ENCODE data around the gene IYD. TPM values are rescaled to one million over a fixed set of nuclear protein-coding genes. Genes with fewer than 3 reads are reported as not detected.
"Not testable (repeated sequence)": the region's sequence is repeated elsewhere in the genome, so short reads cannot be mapped to it uniquely, and the experiment has no call there.

IYD gene
- total RNA-seq, 1 experiment from 2014 or later, result not detected

GRCh38 chr6:150418827-150419594 is 50.2 kb downstream of the IYD start:
- in situ Hi-C loops (cut with HindIII; ENCODE audit: low sequenced_read_pairs), result no loop called here

GRCh38 chr6:150420428-150420827 is 51.6 kb downstream of the IYD start:
- in situ Hi-C loops (cut with HindIII; ENCODE audit: low sequenced_read_pairs), result no loop called here
- no peak for DNase-seq (ENCODE audit: low spot score)

More at GRCh38 chr6:150418827-150419594, 50.2 kb downstream of the IYD start:
- peak; percentile 2 for DNase-seq (ENCODE audit: low spot score)

GRCh38 chr6:150420926-150421325 is 52.1 kb downstream of the IYD start:
- in situ Hi-C loops (cut with HindIII; ENCODE audit: low sequenced_read_pairs), result no loop called here
- no peak for DNase-seq (ENCODE audit: low spot score)

- in situ Hi-C loops (cut with HindIII; ENCODE audit: low sequenced_read_pairs), result no loop called here
- no peak for DNase-seq (ENCODE audit: low spot score)
These were observed 56.7 kb downstream of the IYD start for GRCh38 chr6:150425508-150425907.

- DNase-seq (ENCODE audit: low spot score), result no peak
- in situ Hi-C loops (cut with HindIII; ENCODE audit: low sequenced_read_pairs), result no loop called here
These were observed 57.4 kb downstream of the IYD start for GRCh38 chr6:150426198-150426597.

- in situ Hi-C loops (cut with HindIII; ENCODE audit: low sequenced_read_pairs), result no loop called here
- DNase-seq (ENCODE audit: low spot score), result no peak
These were observed 58.3 kb downstream of the IYD start for GRCh38 chr6:150427037-150427602.

- no peak for DNase-seq (ENCODE audit: low spot score)
- in situ Hi-C loops (cut with HindIII; ENCODE audit: low sequenced_read_pairs), result no loop called here
These were observed 59.0 kb downstream of the IYD start for GRCh38 chr6:150427843-150428242.

GRCh38 chr6:150430815-150431214 is 62.0 kb downstream of the IYD start:
- in situ Hi-C loops (cut with HindIII; ENCODE audit: low sequenced_read_pairs), result no loop called here
- no peak for DNase-seq (ENCODE audit: low spot score)

- no peak for DNase-seq (ENCODE audit: low spot score)
- in situ Hi-C loops (cut with HindIII; ENCODE audit: low sequenced_read_pairs), result no loop called here
These were observed 66.5 kb downstream of the IYD start for GRCh38 chr6:150435360-150435759.

- no peak for DNase-seq (ENCODE audit: low spot score)
- in situ Hi-C loops (cut with HindIII; ENCODE audit: low sequenced_read_pairs), result no loop called here
These were observed 67.0 kb downstream of the IYD start for GRCh38 chr6:150435832-150436231.

- no peak for DNase-seq (ENCODE audit: low spot score)
- in situ Hi-C loops (cut with HindIII; ENCODE audit: low sequenced_read_pairs), result no loop called here
These were observed 70.6 kb downstream of the IYD start for GRCh38 chr6:150439373-150439772.

- no peak for DNase-seq (ENCODE audit: low spot score)
- in situ Hi-C loops (cut with HindIII; ENCODE audit: low sequenced_read_pairs), result no loop called here
These were observed 74.8 kb downstream of the IYD start for GRCh38 chr6:150443621-150444020.

GRCh38 chr6:150444308-150444707 is 75.5 kb downstream of the IYD start:
- DNase-seq (ENCODE audit: low spot score), result no peak
- in situ Hi-C loops (cut with HindIII; ENCODE audit: low sequenced_read_pairs), result no loop called here

- no peak for DNase-seq (ENCODE audit: low spot score)
- in situ Hi-C loops (cut with HindIII; ENCODE audit: low sequenced_read_pairs), result no loop called here
These were observed 76.7 kb downstream of the IYD start for GRCh38 chr6:150445486-150445885.

- no peak for DNase-seq (ENCODE audit: low spot score)
- in situ Hi-C loops (cut with HindIII; ENCODE audit: low sequenced_read_pairs), result no loop called here
These were observed 79.4 kb downstream of the IYD start for GRCh38 chr6:150448221-150448620.

- in situ Hi-C loops (cut with HindIII; ENCODE audit: low sequenced_read_pairs); DNase-seq (ENCODE audit: low spot score): not testable (repeated sequence)
These were observed 80.2 kb downstream of the IYD start for GRCh38 chr6:150449055-150449454.

- no peak for DNase-seq (ENCODE audit: low spot score)
- in situ Hi-C loops (cut with HindIII; ENCODE audit: low sequenced_read_pairs), result no loop called here
These were observed 82.1 kb downstream of the IYD start for GRCh38 chr6:150450918-150451317.

- no peak for DNase-seq (ENCODE audit: low spot score)
- in situ Hi-C loops (cut with HindIII; ENCODE audit: low sequenced_read_pairs), result no loop called here
These were observed 83.1 kb downstream of the IYD start for GRCh38 chr6:150451807-150452427.

- in situ Hi-C loops (cut with HindIII; ENCODE audit: low sequenced_read_pairs), result no loop called here
- DNase-seq (ENCODE audit: low spot score), result no peak
These were observed 83.8 kb downstream of the IYD start for GRCh38 chr6:150452428-150453243.

- in situ Hi-C loops (cut with HindIII; ENCODE audit: low sequenced_read_pairs), result no loop called here
- no peak for DNase-seq (ENCODE audit: low spot score)
These were observed 84.5 kb downstream of the IYD start for GRCh38 chr6:150453357-150453756.

All from G401 (cell line).